Endodermal cell (in vitro differentiated cells): ENCODE data around the gene SLC25A10. TPM values are rescaled to one million over a fixed set of nuclear protein-coding genes. Genes with fewer than 3 reads are reported as not detected.
A peak's percentile ranks its signal among the peaks of the same experiment; 100 is the strongest.

Source experiments
- DNase-seq: peaks from one replicate; pipeline ENCODE4 v3.0.0-alpha.2; 2017
- H3K27ac ChIP-seq: 2 replicates; pipeline ENCODE4 v1.5.1; 2013; ENCODE audit warnings: mild to moderate bottlenecking, low read depth, low read length, moderate library complexity
- H3K27me3 ChIP-seq: 2 replicates; pipeline ENCODE4 v1.6.1; 2013; ENCODE audit warnings: mild to moderate bottlenecking, low read length, moderate library complexity; ENCODE audit not compliant: insufficient read depth, control insufficient read depth, poor library complexity, severe bottlenecking
- H3K36me3 ChIP-seq: 2 replicates; pipeline ENCODE4 v1.7.0; 2013; ENCODE audit warnings: mild to moderate bottlenecking, low read length, moderate library complexity; ENCODE audit not compliant: control insufficient read depth, insufficient read depth
- H3K4me1 ChIP-seq: one replicate; pipeline ENCODE4 v1.7.0; 2013; ENCODE audit warnings: low read length; ENCODE audit not compliant: control insufficient read depth, insufficient read depth
- H3K4me3 ChIP-seq: 2 replicates; pipeline ENCODE4 v1.5.1; 2013; ENCODE audit warnings: mild to moderate bottlenecking, low read length, moderate library complexity
- H3K9ac ChIP-seq: 2 replicates; pipeline ENCODE4 v1.6.1; 2013; ENCODE audit warnings: mild to moderate bottlenecking, low read length, moderate library complexity; ENCODE audit not compliant: poor library complexity, severe bottlenecking; ENCODE audit errors: extremely low read depth
- H3K9me3 ChIP-seq: 2 replicates; pipeline ENCODE4 v1.6.1; 2013; ENCODE audit warnings: mild to moderate bottlenecking, low read length, moderate library complexity; ENCODE audit not compliant: control insufficient read depth
- H3K27ac Mint-ChIP-seq: 2 replicates; pipeline ENCODE4 v1.8.0; 2020; ENCODE audit warnings: mixed read lengths
- H3K27me3 Mint-ChIP-seq: 2 replicates; pipeline ENCODE4 v1.8.0; 2021; ENCODE audit warnings: mild to moderate bottlenecking, mixed read lengths; ENCODE audit not compliant: insufficient read depth
- H3K36me3 Mint-ChIP-seq: 2 replicates; pipeline ENCODE4 v1.8.0; 2020; ENCODE audit warnings: low read depth, mixed read lengths
- H3K4me1 Mint-ChIP-seq: 2 replicates; pipeline ENCODE4 v1.8.0; 2020; ENCODE audit warnings: mixed read lengths
- H3K4me3 Mint-ChIP-seq: 2 replicates; pipeline ENCODE4 v1.8.0; 2020; ENCODE audit warnings: mild to moderate bottlenecking, moderate library complexity, mixed read lengths
- H3K9me3 Mint-ChIP-seq: 2 replicates; pipeline ENCODE4 v1.8.0; 2020; ENCODE audit warnings: mild to moderate bottlenecking, mixed read lengths
- CTCF ChIP-seq: fragments of 200-600 bp; sonication (generic); conservative IDR thresholded peaks from 2 replicates; pipeline ENCODE4 v1.5.0; 2021; ENCODE audit warnings: antibody characterized with exemption, mild to moderate bottlenecking
- WGBS, 2 experiments: methylation state at CpG; one replicate each; pipeline versions ENCODE4 v1.1.5 to v1.1.7; 2013; ENCODE audit warnings: missing lambda C conversion rate in 2 of 2, mixed read lengths in 1 of 2; ENCODE audit not compliant: insufficient coverage in 1 of 2, insufficient read length in 1 of 2; 5-methylcytosine and 5-hydroxymethylcytosine counted together
- total RNA-seq, 2 donors: library from RNA; stranded (reverse); fragmentation: NEBNext Ultra II Directional in 1 of 2; extraction: Animal tissue kit (Norgen Biotek cat#: 25700) in 1 of 2; gene quantifications; 2 replicates in 1 of 2; 3 replicates in 1 of 2; pipeline ENCODE4 v1.2.1, GENCODE V29; 2021

The SLC25A10 gene
- total RNA-seq, 2 donors from 2014 or later: 24.8 to 37.6 TPM

- peak within 1 kb of the TSS; percentile 92 for H3K4me3 Mint-ChIP-seq
- WGBS, 2 experiments: 0% methylated on average over 80 to 102 of the region's 102 CpGs
- H3K36me3 Mint-ChIP-seq: peaks cover 57% of the 10 kb centered on the region
- Histone ChIP-seq H3K27ac (peak within 1 kb of the TSS; percentile 85), H3K4me3 (peak within 1 kb of the TSS; percentile 98), H3K4me1 (no peaks in the 10 kb centered on the region), H3K9me3 (no peaks in the 10 kb centered on the region), H3K27me3 (no peaks in the 10 kb centered on the region), H3K36me3 (peaks cover 65% of the 10 kb centered on the region), H3K9ac (peak within 1 kb of the TSS; percentile 99)
- peaks cover 7% of the 10 kb centered on the region for H3K4me1 Mint-ChIP-seq
- TF ChIP-seq CTCF: peak; percentile 26
- H3K27me3 Mint-ChIP-seq: no peaks in the 10 kb centered on the region
- no peaks in the 10 kb centered on the region for H3K9me3 Mint-ChIP-seq
- peak; percentile 99 for DNase-seq
- H3K27ac Mint-ChIP-seq: peak within 1 kb of the TSS; percentile 96
Observed at GRCh38 chr17:81702934-81703746, 8.9 kb upstream of the SLC25A10 start, which contains the start of gene MRPL12. Gene MRPL12, plus strand, starts transcription at chr17:81703367. Its CDS starts 135 bp downstream, at chr17:81703502.

GRCh38 chr17:81703747-81704654 lies 8.1 kb upstream of the SLC25A10 start:
- no peak for TF ChIP-seq CTCF
- peak overlapping the region; percentile 88 for H3K27ac Mint-ChIP-seq

GRCh38 chr17:81705518-81706231 lies 6.4 kb upstream of the SLC25A10 start:
- Mint-ChIP-seq H3K9me3 (no peaks in the 10 kb centered on the region), H3K4me3 (peak overlapping the region; percentile 92), H3K36me3 (peaks cover 42% of the 10 kb centered on the region), H3K4me1 (peaks cover 9% of the 10 kb centered on the region), H3K27ac (peak overlapping the region; percentile 76), H3K27me3 (peaks cover 3% of the 10 kb centered on the region)
- no peak for TF ChIP-seq CTCF
- Histone ChIP-seq H3K27me3 (no peaks in the 10 kb centered on the region), H3K4me3 (no peak overlapping the region), H3K4me1 (peaks cover 6% of the 10 kb centered on the region), H3K9ac (no peak overlapping the region), H3K36me3 (peaks cover 52% of the 10 kb centered on the region), H3K27ac (no peak overlapping the region), H3K9me3 (no peaks in the 10 kb centered on the region)
- DNase-seq: no peak
- WGBS, 2 experiments: 95 to 96% methylated on average over 29 to 30 of the region's 30 CpGs

More at GRCh38 chr17:81703747-81704654, 8.1 kb upstream of the SLC25A10 start:
- no peaks in the 10 kb centered on the region for H3K9me3 ChIP-seq
- H3K9ac ChIP-seq: peak overlapping the region; percentile 99
- peak overlapping the region; percentile 98 for H3K4me3 ChIP-seq
- Mint-ChIP-seq H3K4me1 (peaks cover 7% of the 10 kb centered on the region), H3K36me3 (peaks cover 51% of the 10 kb centered on the region), H3K9me3 (no peaks in the 10 kb centered on the region), H3K27me3 (no peaks in the 10 kb centered on the region), H3K4me3 (peak overlapping the region; percentile 92)
- no peaks in the 10 kb centered on the region for H3K4me1 ChIP-seq
- 33 to 35% methylated on average over 18 to 27 of the region's 27 CpGs for WGBS, 2 experiments
- peaks cover 60% of the 10 kb centered on the region for H3K36me3 ChIP-seq
- no peaks in the 10 kb centered on the region for H3K27me3 ChIP-seq
- peak overlapping the region; percentile 57 for H3K27ac ChIP-seq
- DNase-seq: no peak
